ENCODE results near the gene B4GALT5. TPM values are rescaled to one million over a fixed set of nuclear protein-coding genes. Genes with fewer than 3 reads are reported as not detected.
"Not testable (repeated sequence)": the region's sequence is repeated elsewhere in the genome, so short reads cannot be mapped to it uniquely, and the experiment has no call there.

Gene B4GALT5
- total RNA-seq, 2 experiments from 2014 or later = 37.6 to 39.3 TPM

DNA sequence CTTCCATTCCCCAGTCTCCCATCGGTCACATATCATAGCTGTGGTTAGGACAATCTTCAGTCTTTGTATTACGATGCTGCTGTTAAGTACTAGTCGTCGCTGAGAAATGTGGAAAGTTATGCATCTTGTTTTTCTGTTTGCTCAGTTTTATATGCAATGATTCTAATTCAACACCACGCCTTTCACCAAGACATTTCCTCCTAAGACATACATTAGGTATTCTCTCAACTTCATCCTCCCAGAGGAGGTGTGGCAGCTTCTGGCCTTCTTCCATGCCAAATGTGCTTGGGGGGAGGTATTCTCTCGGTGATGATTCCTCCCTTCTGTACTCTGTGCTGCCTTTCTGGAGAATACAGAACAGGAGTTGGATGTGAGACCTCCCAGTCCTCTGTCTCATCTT is 66.1 kb downstream of the B4GALT5 start:
- ChIA-PET POLR2A (no interaction called here), CTCF (interaction anchor here (0.6 kb wide), 1 partner anchor 198 kb away, joined by 3 read pairs; no protein-coding TSS in a partner anchor)

DNA sequence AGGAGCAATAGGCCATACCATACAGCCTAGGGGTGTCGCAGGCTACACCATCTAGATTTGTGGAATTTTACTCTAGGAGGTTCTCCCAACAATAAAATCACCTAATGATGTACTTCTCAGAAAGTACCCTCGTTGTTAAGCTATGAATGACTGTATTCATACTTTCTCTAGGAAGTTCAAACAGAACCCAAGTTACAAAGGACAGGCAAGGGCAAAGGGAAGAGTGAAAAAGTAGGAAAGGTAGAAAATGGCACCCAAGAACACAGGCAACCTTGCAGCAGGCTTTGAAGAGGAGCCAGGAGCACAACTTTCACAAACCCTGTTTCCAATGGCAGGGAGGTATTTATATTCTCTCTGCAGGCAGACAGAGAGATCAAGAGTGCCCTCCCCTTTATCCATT is 67.2 kb downstream of the B4GALT5 start:
- POLR2A ChIA-PET = no interaction called here
- CTCF ChIA-PET = no interaction called here

DNA sequence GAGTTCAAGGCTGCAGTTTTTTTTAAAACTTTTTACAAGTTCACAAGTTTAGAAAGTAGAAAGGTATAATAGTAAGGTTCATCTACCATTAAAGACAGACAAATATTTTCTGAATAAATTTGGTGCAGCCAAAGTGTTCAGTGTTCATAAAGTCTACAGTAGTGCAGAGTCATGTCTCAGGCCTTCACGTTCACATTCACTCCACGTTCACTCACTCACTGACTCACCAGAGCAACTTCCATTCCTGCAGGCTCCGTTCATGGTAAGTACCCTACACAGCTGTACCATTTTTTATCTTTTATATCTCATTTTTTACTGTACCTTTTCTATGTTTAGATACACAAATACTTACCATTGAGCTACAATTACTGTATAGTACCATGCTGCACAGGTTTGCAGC is 67.6 kb downstream of the B4GALT5 start:
- CTCF ChIA-PET = interaction anchor here (0.6 kb wide), 1 partner anchor 15 kb away, joined by 3 read pairs; no protein-coding TSS in a partner anchor
- POLR2A ChIA-PET = no interaction called here

DNA sequence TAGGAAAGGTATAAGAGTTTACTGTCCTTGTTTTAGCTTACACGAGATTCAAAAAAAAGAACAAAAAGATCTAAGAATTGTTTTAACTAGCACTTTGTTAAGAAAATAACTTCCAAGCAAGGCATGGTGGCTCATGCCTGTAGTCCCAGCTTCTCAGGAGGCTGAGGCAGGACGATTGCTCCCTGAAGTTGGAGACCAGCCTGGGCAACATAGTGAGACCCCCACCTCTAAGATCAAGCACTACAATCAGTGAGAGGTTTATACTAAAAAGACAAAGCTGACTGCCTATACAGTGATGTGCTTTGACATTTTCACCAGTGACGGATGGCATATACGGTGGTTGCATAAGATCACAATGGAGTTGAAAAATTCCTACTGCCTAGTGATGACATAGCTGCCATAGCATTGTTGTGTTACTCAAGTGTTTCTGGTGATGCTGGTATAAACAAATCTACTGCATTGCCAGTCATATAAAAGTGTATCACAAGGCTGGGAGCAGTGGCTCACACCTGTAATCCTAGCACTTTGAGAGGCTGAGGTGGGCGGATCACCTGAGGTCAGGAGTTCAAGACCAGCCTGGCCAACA is 68.6 kb downstream of the B4GALT5 start:
- ChIA-PET CTCF (no interaction called here), POLR2A (no interaction called here)

DNA sequence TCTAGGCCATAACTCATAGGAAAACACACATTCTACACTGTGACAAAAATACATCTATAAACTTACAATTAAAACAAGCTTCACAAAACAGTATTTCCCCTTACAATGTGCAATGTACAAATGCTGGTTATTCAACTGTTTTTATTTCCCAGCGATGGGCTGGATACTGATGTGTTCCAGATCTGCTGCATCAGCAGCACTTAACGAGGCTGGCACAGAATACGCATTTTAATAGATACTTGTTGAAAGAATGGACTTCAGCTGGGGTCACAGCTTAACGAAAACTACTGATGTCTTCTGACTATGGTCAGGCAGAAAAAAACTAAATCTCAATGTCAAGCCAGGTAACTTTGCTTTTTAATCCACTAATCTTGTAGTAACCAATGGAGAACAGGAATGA is 70.9 kb downstream of the B4GALT5 start:
- ChIA-PET POLR2A (interaction anchor here (0.6 kb wide), 1 partner anchor 46 kb away, joined by 7 read pairs; no protein-coding TSS in a partner anchor), CTCF (interaction anchor here (1.1 to 1.2 kb wide), 2 partner anchors 15 to 183 kb away, joined by 3 read pairs; no protein-coding TSS in a partner anchor)

DNA sequence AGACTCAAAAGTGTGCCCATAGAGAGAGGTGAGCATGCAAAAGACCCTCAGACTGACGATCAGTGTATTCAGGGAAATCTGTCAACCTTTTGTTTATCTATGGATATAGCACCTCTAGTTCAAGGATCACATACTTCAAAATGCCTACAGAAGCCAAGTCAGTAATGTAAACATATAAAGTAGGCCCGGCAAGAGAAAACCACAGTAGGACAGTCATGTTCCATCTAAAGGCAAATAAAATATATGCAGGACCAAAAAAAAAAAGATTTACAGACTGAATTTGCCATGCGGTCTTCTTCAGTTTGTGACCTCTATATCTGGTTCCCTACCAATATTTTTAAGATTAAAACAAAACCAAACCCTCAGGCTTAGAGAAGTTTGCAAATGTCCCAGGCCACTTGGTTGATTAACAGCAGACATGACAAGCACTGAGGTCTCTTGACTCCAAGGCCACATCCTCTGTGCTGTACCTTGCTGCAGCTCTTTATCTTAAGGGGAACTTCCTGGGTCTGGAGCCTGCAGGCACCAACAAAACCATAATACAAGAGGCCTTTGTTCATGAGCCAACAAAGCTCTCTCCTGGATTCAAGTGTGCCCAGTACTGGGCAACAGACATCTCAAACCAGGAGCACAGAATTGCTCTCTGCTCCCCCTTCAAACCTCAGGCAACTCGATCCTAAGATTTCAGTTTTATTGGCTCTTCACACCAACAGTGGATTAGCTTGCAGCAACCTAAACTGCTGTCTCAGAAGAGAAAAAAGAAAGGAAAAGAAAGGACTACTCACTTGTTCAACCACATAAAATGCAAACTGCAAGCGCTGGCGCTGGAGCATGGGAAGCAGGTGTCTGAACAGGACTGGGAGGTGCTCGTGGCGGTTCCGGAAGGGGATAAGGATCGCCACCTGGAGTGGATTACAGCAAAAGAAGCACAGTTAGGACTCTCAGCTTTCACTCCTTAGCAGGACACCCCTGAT is 71.7 kb downstream of the B4GALT5 start:
- POLR2A ChIA-PET = no interaction called here

DNA sequence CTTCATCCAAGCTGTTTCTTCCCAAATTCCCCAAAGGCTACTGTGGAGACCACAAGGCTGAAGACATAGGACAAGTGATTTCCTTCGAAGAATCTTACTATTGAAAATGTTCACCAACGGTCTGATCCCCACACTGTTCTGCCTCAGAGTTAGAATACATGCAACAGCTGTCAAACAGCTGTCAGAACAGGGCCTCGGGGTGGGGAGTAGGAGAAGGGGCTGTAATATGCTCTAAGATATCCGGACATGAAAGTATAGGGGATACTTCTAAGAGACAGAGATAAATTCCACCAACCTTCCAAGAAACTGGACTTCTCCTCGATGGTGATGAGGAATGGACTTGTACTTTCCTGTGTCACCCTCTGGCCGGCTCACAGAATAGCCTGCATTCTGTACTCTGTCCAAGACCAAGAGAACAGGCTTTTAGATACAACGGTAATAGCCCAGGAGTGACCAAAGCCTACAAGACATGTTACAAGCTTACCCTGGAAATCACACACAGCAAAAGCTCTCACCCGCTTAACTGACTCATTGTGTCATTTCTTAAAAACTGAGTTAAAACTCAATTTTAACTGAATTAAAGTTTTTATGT is 76.5 kb downstream of the B4GALT5 start:
- ChIA-PET POLR2A (no interaction called here), CTCF (interaction anchor here (0.6 to 0.7 kb wide), 2 partner anchors 11 to 190 kb away, joined by 3 read pairs; no protein-coding TSS in a partner anchor)

More for the DNA sequence above, 71.7 kb downstream of the B4GALT5 start:
- CTCF ChIA-PET = interaction anchor here (0.5 to 1.2 kb wide), 2 partner anchors 9 to 16 kb away, joined by 3 to 4 read pairs; no protein-coding TSS in a partner anchor

DNA sequence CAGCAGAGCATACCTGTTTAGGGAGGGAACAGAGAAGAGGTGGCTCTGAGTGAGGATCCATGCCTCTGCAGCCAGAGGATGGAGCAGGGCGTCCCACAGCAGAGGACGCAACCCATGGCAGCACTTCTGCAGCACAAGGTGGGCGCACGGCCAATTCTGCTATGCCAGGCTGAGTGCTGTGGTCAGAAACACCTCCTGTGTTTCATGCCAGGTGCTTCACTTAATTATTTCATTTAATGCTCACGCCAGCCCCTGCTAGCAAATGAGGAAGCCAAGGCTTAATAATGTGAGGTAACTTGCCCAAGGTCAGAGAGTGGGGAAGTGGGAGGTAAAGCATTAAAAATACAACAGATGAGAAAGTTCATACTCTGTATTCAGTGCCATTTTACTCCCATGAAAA is 77.2 kb downstream of the B4GALT5 start:
- CTCF ChIA-PET = interaction anchor here (0.7 kb wide), 1 partner anchor 191 kb away, joined by 3 read pairs; no protein-coding TSS in a partner anchor
- POLR2A ChIA-PET = no interaction called here

DNA sequence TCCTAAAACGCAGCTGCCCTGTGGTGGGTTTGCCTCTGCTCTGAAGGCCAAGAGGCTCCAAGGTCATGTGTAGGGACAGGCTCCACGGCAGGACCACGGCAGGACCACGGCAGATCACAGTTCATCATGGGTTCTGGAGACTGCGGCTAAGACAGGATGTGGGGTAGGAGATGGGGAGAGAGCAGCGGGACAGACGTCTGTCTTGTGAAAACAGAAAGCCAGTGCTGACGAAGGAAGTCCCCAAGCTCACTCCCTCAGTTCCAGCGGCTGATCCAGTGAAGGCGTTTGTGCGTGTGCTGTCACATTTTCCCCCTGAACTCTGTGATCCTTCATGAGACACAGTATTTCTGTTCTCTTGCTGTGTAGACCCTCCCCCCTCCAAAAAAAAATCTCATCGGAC is 77.8 kb downstream of the B4GALT5 start:
- ChIA-PET POLR2A (no interaction called here), CTCF (no interaction called here)

DNA sequence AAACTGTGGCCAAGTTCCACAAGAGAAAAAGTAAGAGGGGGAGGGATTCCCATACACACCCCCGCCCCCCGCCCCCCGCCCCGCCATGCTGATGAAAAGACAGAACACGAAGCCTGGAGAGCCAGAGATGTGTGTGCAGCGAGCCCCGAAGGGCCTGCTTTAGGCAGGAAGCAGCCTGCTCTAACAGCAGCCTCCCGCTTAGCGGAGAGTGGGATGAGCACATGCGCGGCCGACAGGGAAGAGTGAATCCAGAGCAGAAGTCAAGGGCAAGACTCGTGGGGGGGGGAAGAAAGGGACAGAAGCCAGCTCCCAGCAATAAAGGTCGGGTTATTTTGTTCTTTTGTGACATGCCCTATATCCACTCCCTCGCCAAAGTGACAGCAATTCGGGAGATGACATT is 78.5 kb downstream of the B4GALT5 start:
- ChIA-PET POLR2A (no interaction called here), CTCF (no interaction called here)

DNA sequence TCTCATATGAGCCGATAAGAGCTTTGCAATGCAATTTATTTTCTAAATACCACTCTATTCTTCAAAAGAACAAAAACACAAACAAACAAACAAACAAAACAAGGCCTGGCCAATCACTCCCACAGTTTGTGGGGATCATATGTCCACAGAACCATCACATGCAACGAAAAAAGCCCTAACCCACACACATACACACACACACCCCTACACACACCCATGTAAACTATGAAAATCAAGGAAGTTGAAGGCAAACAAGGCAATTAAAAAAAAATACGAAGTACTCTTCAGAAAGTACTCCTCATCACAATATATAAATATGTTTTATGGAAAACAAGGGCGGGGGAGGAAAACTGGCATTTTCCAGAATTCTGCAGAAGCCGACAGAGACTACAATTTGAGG is 79.6 kb downstream of the B4GALT5 start:
- POLR2A ChIA-PET = no interaction called here
- CTCF ChIA-PET = no interaction called here

DNA sequence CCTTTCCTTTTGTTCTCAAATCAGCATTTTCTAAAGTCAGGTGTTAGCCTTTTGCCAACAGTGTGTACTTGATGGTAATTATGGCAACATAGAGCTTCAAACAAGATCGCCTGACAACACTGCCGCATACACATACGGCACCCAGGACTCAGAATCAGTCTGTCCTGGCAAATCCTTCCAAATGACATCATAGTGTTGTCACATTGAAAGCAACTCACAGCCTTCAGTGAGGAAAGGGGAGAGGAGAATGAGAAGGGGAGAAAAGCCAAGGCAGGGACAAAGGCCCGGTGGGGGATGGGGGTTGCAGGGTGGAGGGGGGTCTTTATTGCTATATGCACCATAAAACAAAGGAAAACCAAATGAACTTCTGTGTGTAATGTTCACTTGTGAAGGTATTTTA is 80.0 kb downstream of the B4GALT5 start:
- ChIA-PET POLR2A (no interaction called here), CTCF (no interaction called here)

DNA sequence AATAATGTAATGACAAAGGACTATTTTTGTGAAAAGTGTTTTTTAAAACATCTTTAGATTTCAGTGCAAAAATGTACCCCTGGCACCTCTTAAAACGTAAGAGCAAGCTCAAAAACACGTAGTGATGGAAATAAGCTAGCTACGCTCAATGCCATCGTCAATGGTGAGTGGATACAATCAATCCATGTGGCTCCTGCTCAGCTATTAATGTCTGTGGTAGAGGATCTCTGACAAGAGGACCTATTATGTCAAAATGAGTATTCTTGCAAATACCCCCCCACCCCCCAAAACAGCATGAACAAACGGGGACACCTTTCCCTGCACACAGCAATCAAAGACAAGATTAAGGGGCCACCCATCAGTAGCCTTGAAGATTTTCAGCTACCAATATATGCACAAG is 80.7 kb downstream of the B4GALT5 start:
- ChIA-PET CTCF (interaction anchor here (0.6 kb wide), 2 partner anchors 9 to 195 kb away, joined by 4 to 5 read pairs; no protein-coding TSS in a partner anchor), POLR2A (no interaction called here)

DNA sequence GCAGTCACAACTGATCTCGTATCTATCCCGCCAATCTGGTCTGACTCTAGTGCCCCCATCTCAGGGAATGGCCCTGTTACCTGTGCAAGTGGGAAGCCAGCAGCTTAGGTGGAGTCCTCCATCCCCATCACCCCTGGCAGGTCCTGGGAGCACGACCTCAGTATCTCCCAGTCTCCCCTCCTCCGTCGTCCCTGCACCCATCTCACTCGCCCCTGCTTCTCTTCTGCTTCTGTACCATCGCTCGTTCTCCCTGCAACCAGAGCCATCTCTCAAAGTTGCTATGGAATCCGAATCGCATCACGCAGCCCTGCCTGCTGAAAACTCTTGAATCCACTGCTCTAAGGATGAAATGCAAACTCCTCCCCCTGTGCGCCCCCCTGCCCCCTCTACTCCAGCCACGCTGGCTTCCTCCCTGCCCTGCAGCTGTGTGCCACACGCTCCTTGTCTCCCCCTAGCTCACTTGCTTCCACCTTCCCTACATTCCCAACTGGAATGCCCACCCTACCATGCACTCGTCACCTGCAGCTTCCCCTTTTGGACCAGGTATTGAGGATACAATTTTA is 81.7 kb downstream of the B4GALT5 start:
- POLR2A ChIA-PET = no interaction called here
- CTCF ChIA-PET = no interaction called here

DNA sequence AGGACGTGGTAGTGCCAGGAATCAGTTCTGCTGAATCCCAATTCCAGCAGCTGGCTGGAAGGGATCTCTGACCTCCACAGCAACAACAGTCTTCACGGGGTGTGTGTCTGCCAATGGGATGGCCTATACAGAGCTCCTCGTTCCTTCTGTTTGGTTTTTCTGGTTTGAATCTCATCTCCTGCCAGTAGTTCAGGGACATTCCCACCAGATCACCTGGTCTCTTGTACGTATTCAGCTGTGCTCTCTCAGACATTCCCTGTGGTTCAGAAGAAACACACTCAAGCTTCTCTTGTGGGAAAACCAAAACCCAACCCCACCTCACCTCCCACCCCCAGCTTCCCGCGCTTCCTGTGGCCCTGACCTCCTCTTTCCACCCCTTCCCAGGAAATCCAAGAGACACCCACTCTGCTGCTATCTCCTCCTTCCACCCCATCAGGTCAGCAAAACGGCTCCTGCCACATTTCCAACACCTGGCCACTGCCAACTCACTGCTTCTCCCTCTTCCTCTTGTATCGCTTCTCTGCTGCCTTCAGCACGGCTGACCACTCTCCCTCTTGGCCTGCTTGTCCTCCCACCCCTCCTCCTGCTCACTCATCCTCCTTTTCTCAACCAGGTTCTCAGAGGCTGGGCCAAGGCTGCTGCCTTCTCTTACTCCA is 82.5 kb downstream of the B4GALT5 start:
- POLR2A ChIA-PET = no interaction called here

DNA sequence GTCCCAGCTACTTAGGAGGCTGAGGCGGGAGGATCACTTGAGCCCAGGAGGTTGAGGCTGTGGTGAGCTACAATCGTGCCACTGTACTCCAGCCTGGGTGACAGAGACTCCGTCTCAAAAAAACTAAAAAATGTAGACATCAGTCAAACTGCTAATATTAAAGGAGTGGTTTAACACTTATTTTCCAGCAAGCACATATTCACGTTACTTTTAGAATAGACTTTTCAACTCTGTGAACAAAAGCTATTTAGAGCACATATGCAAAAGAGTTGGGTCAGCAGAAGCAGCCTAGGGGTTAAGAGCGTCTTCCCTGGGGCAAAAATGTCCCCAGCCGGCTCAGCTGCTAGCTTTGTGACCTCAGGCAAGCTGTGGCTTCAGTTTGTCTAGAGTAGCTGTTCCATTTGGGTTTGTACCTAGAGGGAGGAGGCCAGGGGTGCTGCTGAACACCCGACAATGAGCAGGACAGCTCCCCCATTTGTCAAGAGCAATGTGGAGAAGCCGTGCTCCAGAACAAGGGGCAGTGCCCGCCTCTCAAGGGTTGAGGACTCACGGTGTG is 83.2 kb downstream of the B4GALT5 start:
- ChIA-PET CTCF (interaction anchor here (0.9 to 1.4 kb wide), 3 partner anchors 9 to 296 kb away, joined by 3 read pairs; no protein-coding TSS in a partner anchor), POLR2A (interaction anchor here (0.5 kb wide), 1 partner anchor 20 kb away, joined by 5 read pairs; no protein-coding TSS in a partner anchor)

More for the DNA sequence above, 82.5 kb downstream of the B4GALT5 start:
- CTCF ChIA-PET = interaction anchor here (0.9 to 1.4 kb wide), 3 partner anchors 8 to 297 kb away, joined by 3 read pairs; no protein-coding TSS in a partner anchor

DNA sequence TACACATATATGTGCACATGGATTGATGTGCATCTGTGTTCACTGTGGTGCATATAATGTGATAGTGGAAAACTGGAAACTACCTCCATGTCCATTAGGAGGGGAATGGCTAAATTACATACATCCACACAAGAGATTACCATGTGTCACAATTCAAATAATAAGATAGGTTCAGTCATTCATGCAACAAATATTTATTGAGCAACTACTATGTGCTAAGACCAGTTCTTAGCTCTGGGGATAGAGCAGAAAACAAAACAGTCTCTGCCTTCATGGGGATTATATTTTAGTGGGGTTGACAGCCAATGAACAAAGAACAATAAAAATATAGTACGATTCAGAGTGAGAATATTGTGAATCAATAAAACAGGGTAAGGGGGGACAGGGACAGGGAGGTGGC is 84.1 kb downstream of the B4GALT5 start:
- CTCF ChIA-PET = interaction anchor here (1.8 kb wide), 1 partner anchor 217 kb away, joined by 4 read pairs; no protein-coding TSS in a partner anchor
- POLR2A ChIA-PET = no interaction called here

DNA sequence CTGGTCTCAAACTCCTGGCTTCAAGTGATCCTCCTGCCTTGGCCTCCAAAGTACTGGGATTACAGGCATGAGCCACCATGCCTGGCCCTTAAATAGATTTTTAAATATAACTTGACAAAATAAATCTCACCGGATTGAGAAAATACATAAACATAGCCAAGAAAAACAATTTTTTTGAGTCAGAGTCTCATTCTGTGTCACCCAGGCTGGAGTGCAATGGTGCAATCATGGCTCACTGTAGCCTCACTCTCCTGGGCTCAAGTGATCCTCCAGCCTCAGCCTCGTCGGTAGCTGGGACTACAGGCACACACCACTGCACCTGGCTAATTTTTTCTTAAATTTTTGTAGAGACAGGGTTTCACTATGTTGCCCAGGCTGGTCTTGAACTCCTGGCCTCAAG is 85.4 kb downstream of the B4GALT5 start:
- POLR2A ChIA-PET = not testable (repeated sequence)
- CTCF ChIA-PET = interaction anchor here (1.8 kb wide), 1 partner anchor 218 kb away, joined by 4 read pairs; no protein-coding TSS in a partner anchor

DNA sequence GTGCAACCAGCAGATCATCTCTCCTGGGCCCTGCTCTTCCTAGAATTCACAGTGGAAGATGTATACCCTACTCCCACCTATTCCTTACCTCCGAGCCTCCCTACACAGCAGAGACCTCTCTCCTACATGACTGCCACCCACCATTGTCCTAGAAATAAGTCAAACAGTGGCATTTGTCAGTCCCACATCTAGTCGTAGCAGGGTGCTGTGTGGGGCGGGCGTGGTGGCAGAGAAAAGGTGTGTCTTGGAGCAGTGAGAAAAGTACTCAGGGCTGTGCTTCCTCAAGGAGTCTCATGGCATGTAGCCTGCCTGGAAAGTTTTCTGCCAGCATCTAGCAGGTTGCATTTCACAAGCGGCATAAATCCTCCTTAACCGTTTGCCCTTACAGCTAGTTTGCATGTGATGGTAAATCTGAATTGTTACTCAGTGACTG is 86.3 kb downstream of the B4GALT5 start:
- ChIA-PET POLR2A (interaction anchor here (0.7 kb wide), 1 partner anchor 10 kb away, joined by 5 read pairs; no protein-coding TSS in a partner anchor), CTCF (no interaction called here)

All from activated CD8-positive, alpha-beta memory T cell treated with anti-CD3 and anti-CD28 coated beads for 36 hours (primary cell).